Esophagus muscularis mucosa (tissue), 4 donors: ENCODE data around the gene SOX11. TPM values are rescaled to one million over a fixed set of nuclear protein-coding genes. Genes with fewer than 3 reads are reported as not detected.
"Not testable (repeated sequence)": the region's sequence is repeated elsewhere in the genome, so short reads cannot be mapped to it uniquely, and the experiment has no call there.

Experiments
- DNase-seq: peaks from one replicate; pipeline ENCODE4 v3.0.0-alpha.2; 2017; ENCODE audit errors: extremely low spot score
- H3K27ac ChIP-seq, 4 donors: fragments of 200-600 bp; sonication (generic); replicated peaks in 1 of 4; 1 replicate in 3 of 4; 2 replicates in 1 of 4; pipeline ENCODE4 v1.5.1; 2016 to 2019; ENCODE audit warnings: mild to moderate bottlenecking in 1 of 4
- H3K27me3 ChIP-seq, 4 donors: fragments of 200-600 bp; sonication (generic); one replicate each; pipeline versions ENCODE4 v1.5.1 to v1.6.0; 2016 to 2019
- H3K36me3 ChIP-seq, 4 donors: fragments of 200-600 bp; sonication (generic); one replicate each; pipeline ENCODE4 v1.5.1; 2016 to 2019
- H3K4me1 ChIP-seq, 4 donors: fragments of 200-600 bp; sonication (generic); one replicate each; pipeline ENCODE4 v1.5.1; 2016 to 2019
- H3K4me3 ChIP-seq, 4 donors: fragments of 200-600 bp; sonication (generic); 1 replicate in 2 of 4; 2 replicates in 2 of 4; pipeline ENCODE4 v1.5.1; 2016 to 2019; ENCODE audit warnings: mild to moderate bottlenecking in 4 of 4, moderate library complexity in 1 of 4
- H3K9me3 ChIP-seq, 4 donors: fragments of 200-600 bp; sonication (generic); 1 replicate in 3 of 4; 2 replicates in 1 of 4; pipeline ENCODE4 v1.5.1; 2016 to 2019
- CTCF ChIP-seq, 3 experiments: fragments of 200-600 bp in 2 of 3; fragments of 450-650 bp in 1 of 3; sonication (generic) in 2 of 3; IDR thresholded peaks; one replicate each; pipeline ENCODE4 v1.5.1; 2017 to 2019; ENCODE audit warnings: antibody characterized with exemption in 3 of 3, mild to moderate bottlenecking in 2 of 3, moderate library complexity in 1 of 3
- EP300 ChIP-seq: sonication (generic); formaldehyde crosslinking; IDR thresholded peaks from one replicate; pipeline ENCODE4 v1.6.1; 2017; ENCODE audit warnings: antibody characterized with exemption
- POLR2A ChIP-seq: fragments of 450-650 bp; IDR thresholded peaks from one replicate; pipeline ENCODE4 v1.6.1; 2017; ENCODE audit warnings: antibody characterized with exemption, moderate library complexity, mild to moderate bottlenecking, low read depth
- POLR2AphosphoS5 ChIP-seq, 2 donors: sonication (generic); formaldehyde crosslinking; IDR thresholded peaks; one replicate each; pipeline ENCODE4 v1.6.1; 2017; ENCODE audit warnings: antibody characterized with exemption in 2 of 2
- WGBS: methylation state at CpG from one replicate; pipeline ENCODE4 v1.1.5; 2018; 5-methylcytosine and 5-hydroxymethylcytosine counted together
- intact Hi-C: fragments of 100-400 bp; cut with DNase I; formaldehyde crosslinking; loops from one replicate; pipeline ENCODE4 v1.15.1; 2023
- total RNA-seq, 4 donors: library from RNA; depleted of rRNA; stranded (reverse); fragments of >200 nt; gene quantifications; one replicate each; pipeline versions ENCODE4 v1.1.0 to v1.2.1, GENCODE V29; 2016

Gene SOX11
- total RNA-seq, 4 donors from 2014 or later = 0.29 to 0.97 (median 0.46) TPM

- Histone ChIP-seq H3K9me3 (peaks cover 0 to 5% (median 0%) of the 10 kb centered on the region in 4 donors), H3K36me3 (no peaks in the 10 kb centered on the region), H3K4me3 (no peak overlapping the region), H3K27me3 (no peaks in the 10 kb centered on the region), H3K27ac (no peak overlapping the region), H3K4me1 (no peaks in the 10 kb centered on the region)
- intact Hi-C loops = no loop called here
- WGBS = 92% methylated on average over 4 of the region's 4 CpGs
- TF ChIP-seq POLR2AphosphoS5 (IDR thresholded peaks at IDR 0.05) (no peak), POLR2A (no peak), CTCF (IDR thresholded peaks at IDR 0.05) (no peak), EP300 (no peak)
- DNase-seq = peak; percentile 82
Measured at GRCh38 chr2:5664278-5664681, 27.9 kb upstream of the SOX11 start.

GRCh38 chr2:5665066-5665465, 27.1 kb upstream of the SOX11 start:
- Histone ChIP-seq H3K4me3 (no peak overlapping the region), H3K27me3 (no peaks in the 10 kb centered on the region), H3K36me3 (no peaks in the 10 kb centered on the region), H3K4me1 (no peaks in the 10 kb centered on the region), H3K27ac (no peak overlapping the region), H3K9me3 (peaks cover 0 to 5% (median 0%) of the 10 kb centered on the region in 4 donors)
- intact Hi-C loops = no loop called here
- DNase-seq = peak; percentile 86
- TF ChIP-seq POLR2A (no peak), POLR2AphosphoS5 (IDR thresholded peaks at IDR 0.05) (no peak), CTCF (IDR thresholded peaks at IDR 0.05) (no peak), EP300 (no peak)
- 86% methylated on average over 1 of the region's 1 CpG for WGBS

- Histone ChIP-seq H3K4me3 (no peak overlapping the region), H3K36me3 (no peaks in the 10 kb centered on the region), H3K27me3 (peaks cover 0 to under 1% (median 0%) of the 10 kb centered on the region in 4 donors), H3K4me1 (no peaks in the 10 kb centered on the region), H3K9me3 (no peaks in the 10 kb centered on the region), H3K27ac (no peak overlapping the region)
- intact Hi-C loops = no loop called here
- TF ChIP-seq CTCF (IDR thresholded peaks at IDR 0.05) = no peak
- TF ChIP-seq EP300 = no peak
- no peak for TF ChIP-seq POLR2AphosphoS5 (IDR thresholded peaks at IDR 0.05)
- no peak for TF ChIP-seq POLR2A
- DNase-seq = peak; percentile 86
- 91% methylated on average over 4 of the region's 4 CpGs for WGBS
Measured at GRCh38 chr2:5666798-5667197, 25.4 kb upstream of the SOX11 start.

- H3K9me3 ChIP-seq, H3K4me1 ChIP-seq, H3K27ac ChIP-seq, H3K36me3 ChIP-seq, H3K27me3 ChIP-seq, intact Hi-C loops, DNase-seq, H3K4me3 ChIP-seq: not testable (repeated sequence)
- 96% methylated on average over 1 of the region's 1 CpG for WGBS
Measured at GRCh38 chr2:5667655-5668054, 24.5 kb upstream of the SOX11 start.

GRCh38 chr2:5668682-5669250, 23.4 kb upstream of the SOX11 start:
- no peaks in the 10 kb centered on the region for H3K9me3 ChIP-seq
- peaks cover 0 to 20% (median 5%) of the 10 kb centered on the region in 4 donors for H3K27me3 ChIP-seq
- no peak overlapping the region for H3K4me3 ChIP-seq
- intact Hi-C loops = no loop called here
- no peak for TF ChIP-seq EP300
- TF ChIP-seq POLR2A = no peak
- TF ChIP-seq CTCF (IDR thresholded peaks at IDR 0.05) = no peak
- TF ChIP-seq POLR2AphosphoS5 (IDR thresholded peaks at IDR 0.05) = no peak
- no peak overlapping the region for H3K27ac ChIP-seq
- 90% methylated on average over 8 of the region's 8 CpGs for WGBS
- H3K36me3 ChIP-seq = no peaks in the 10 kb centered on the region
- peak; percentile 50 for DNase-seq
- H3K4me1 ChIP-seq = peaks cover 0 to 7% (median 3%) of the 10 kb centered on the region in 4 donors
